HepG2 (cell line): Measurements from ENCODE around the gene RRAD. TPM values are rescaled to one million over a fixed set of nuclear protein-coding genes. Genes with fewer than 3 reads are reported as not detected.

Experiments used
- CBX5 ChIP-seq: sonication (generic); formaldehyde crosslinking; IDR thresholded peaks from 2 replicates; pipeline ENCODE4 v1.4.0; 2020; ENCODE audit warnings: missing genetic modification reagents, borderline replicate concordance
- FOXC1 ChIP-seq: sonication (generic); formaldehyde crosslinking; IDR thresholded peaks from 2 replicates; pipeline ENCODE4 v1.8.0; 2022; ENCODE audit warnings: mild to moderate bottlenecking, missing genetic modification reagents, borderline replicate concordance
- LCORL ChIP-seq, 2 experiments: fragments of 450-650 bp in 1 of 2; sonication (generic) in 1 of 2; formaldehyde crosslinking in 1 of 2; IDR thresholded peaks; 2 replicates each; pipeline versions ENCODE4 v1.5.0 to v1.6.1; 2017 to 2020; ENCODE audit warnings: antibody characterized with exemption in 1 of 2, missing genetic modification reagents in 1 of 2
- MIXL1 ChIP-seq: IDR thresholded peaks from 2 replicates; pipeline ENCODE4 v1.6.1; 2016
- MYC ChIP-seq: sonication (generic); formaldehyde crosslinking; IDR thresholded peaks from 2 replicates; pipeline ENCODE4 v1.9.0; 2021; ENCODE audit warnings: missing genetic modification reagents, borderline replicate concordance
- NRL ChIP-seq: sonication (generic); formaldehyde crosslinking; IDR thresholded peaks from 2 replicates; pipeline ENCODE4 v1.5.0; 2020; ENCODE audit warnings: missing genetic modification reagents, mild to moderate bottlenecking, moderate library complexity, borderline replicate concordance
- RXRB ChIP-seq: IDR thresholded peaks from 2 replicates; pipeline ENCODE4 v1.6.1; 2016; ENCODE audit warnings: borderline replicate concordance, missing genetic modification reagents, missing compliant biosample characterization
- THAP11 ChIP-seq: IDR thresholded peaks from 2 replicates; pipeline ENCODE4 v1.6.1; 2016; ENCODE audit warnings: missing biosample characterization, missing genetic modification reagents
- YEATS4 ChIP-seq: sonication (generic); formaldehyde crosslinking; IDR thresholded peaks from 2 replicates; pipeline ENCODE4 v1.4.0; 2020; ENCODE audit warnings: missing genetic modification reagents, borderline replicate concordance
- ZNF274 ChIP-seq: sonication (generic); formaldehyde crosslinking; IDR thresholded peaks from 2 replicates; pipeline ENCODE4 v1.5.1; 2020; ENCODE audit warnings: mild to moderate bottlenecking, missing genetic modification reagents
- ZNF33B ChIP-seq: sonication (generic); formaldehyde crosslinking; IDR thresholded peaks from 2 replicates; pipeline ENCODE4 v1.5.1; 2020; ENCODE audit warnings: mild to moderate bottlenecking, missing genetic modification reagents
- ZNF547 ChIP-seq: sonication (generic); formaldehyde crosslinking; IDR thresholded peaks from 2 replicates; pipeline ENCODE4 v1.5.1; 2020; ENCODE audit warnings: mild to moderate bottlenecking, missing genetic modification reagents
- ZNF709 ChIP-seq: sonication (generic); formaldehyde crosslinking; IDR thresholded peaks from 2 replicates; pipeline ENCODE4 v1.5.0; 2020; ENCODE audit warnings: mild to moderate bottlenecking, missing genetic modification reagents
- ZNF766 ChIP-seq: sonication (generic); formaldehyde crosslinking; IDR thresholded peaks from 2 replicates; pipeline ENCODE4 v1.5.0; 2020; ENCODE audit warnings: missing genetic modification reagents, borderline replicate concordance
- polyA plus RNA-seq, 8 experiments: library from polyadenylated mRNA; depleted of rRNA in 3 of 8; stranded (reverse) in 7 of 8; unstranded in 1 of 8; fragments of >200 nt; fragmentation: Illumina TruSeq in 4 of 8; extraction: Trizol in 4 of 8; gene quantifications; 2 replicates each; pipeline versions ENCODE4 v1.2.1 to v1.2.3, GENCODE V29; 2011 to 2016; ENCODE audit warnings: low read depth in 4 of 8, missing spikeins in 1 of 8, mixed read lengths in 1 of 8; ENCODE audit not compliant: insufficient read depth in 1 of 8
- total RNA-seq, 5 experiments: library from RNA; depleted of rRNA; stranded (reverse); fragments of >200 nt; fragmentation: Illumina TruSeq; extraction: Trizol; gene quantifications; 2 replicates each; pipeline ENCODE4 v1.2.3, GENCODE V29; 2016; ENCODE audit warnings: low read depth in 1 of 5
- TF ChIP-seq, protein P1 (sequence below): sonication (generic); formaldehyde crosslinking; IDR thresholded peaks from 2 replicates; pipeline ENCODE4 v1.4.0; 2020; ENCODE audit warnings: mild to moderate bottlenecking, missing genetic modification reagents
- TF ChIP-seq, protein P2 (sequence below): sonication (generic); formaldehyde crosslinking; IDR thresholded peaks from 2 replicates; pipeline ENCODE4 v1.4.0; 2020; ENCODE audit warnings: mild to moderate bottlenecking, missing genetic modification reagents
- TF ChIP-seq, protein P3 (sequence below): sonication (generic); formaldehyde crosslinking; IDR thresholded peaks from 2 replicates; pipeline ENCODE4 v1.9.0; 2022; ENCODE audit warnings: low read depth, missing genetic modification reagents
- TF ChIP-seq, protein P4 (sequence below): sonication (generic); formaldehyde crosslinking; IDR thresholded peaks from 2 replicates; pipeline ENCODE4 v1.4.0; 2020; ENCODE audit warnings: missing genetic modification reagents, low read depth, mild to moderate bottlenecking, borderline replicate concordance

RRAD gene
- total and polyA plus RNA-seq, 2 of the 13 experiments (the other 11 are each of a cell fraction or from before 2014, with no cell fraction given): 0.80 to 1.1 TPM

DNA sequence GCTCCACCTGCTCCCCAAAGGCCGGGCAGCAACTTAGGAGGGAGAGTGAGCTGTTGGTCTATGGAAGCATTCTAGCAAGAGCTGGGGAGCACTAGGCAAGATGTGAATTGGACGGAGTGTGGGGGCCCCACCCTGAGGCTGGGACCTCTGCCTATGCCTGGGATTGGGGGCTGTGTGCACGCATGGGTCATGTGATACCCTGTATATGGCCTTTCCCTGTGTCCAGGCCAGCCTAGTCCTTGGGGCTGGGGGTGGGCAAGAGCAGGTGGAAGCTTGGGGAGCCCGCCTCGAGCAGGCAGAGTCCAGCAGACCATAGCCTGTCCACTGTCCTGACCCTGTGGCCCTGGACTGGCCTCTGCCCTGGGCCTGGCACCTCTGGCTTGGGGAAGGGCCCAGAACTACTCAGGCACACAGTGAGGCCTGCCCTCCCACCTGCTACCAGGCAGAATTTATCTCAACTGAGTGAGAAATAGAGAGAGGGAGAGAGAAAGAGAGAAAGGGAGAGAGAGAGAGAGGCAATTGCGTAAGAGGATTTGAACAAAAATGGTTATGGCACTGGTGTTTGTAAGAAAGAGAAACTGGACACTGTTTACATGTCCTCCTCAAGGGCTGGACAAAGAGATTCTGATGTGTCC is 25.9 kb downstream of the RRAD start (continued):
- TF ChIP-seq, protein P1, sequence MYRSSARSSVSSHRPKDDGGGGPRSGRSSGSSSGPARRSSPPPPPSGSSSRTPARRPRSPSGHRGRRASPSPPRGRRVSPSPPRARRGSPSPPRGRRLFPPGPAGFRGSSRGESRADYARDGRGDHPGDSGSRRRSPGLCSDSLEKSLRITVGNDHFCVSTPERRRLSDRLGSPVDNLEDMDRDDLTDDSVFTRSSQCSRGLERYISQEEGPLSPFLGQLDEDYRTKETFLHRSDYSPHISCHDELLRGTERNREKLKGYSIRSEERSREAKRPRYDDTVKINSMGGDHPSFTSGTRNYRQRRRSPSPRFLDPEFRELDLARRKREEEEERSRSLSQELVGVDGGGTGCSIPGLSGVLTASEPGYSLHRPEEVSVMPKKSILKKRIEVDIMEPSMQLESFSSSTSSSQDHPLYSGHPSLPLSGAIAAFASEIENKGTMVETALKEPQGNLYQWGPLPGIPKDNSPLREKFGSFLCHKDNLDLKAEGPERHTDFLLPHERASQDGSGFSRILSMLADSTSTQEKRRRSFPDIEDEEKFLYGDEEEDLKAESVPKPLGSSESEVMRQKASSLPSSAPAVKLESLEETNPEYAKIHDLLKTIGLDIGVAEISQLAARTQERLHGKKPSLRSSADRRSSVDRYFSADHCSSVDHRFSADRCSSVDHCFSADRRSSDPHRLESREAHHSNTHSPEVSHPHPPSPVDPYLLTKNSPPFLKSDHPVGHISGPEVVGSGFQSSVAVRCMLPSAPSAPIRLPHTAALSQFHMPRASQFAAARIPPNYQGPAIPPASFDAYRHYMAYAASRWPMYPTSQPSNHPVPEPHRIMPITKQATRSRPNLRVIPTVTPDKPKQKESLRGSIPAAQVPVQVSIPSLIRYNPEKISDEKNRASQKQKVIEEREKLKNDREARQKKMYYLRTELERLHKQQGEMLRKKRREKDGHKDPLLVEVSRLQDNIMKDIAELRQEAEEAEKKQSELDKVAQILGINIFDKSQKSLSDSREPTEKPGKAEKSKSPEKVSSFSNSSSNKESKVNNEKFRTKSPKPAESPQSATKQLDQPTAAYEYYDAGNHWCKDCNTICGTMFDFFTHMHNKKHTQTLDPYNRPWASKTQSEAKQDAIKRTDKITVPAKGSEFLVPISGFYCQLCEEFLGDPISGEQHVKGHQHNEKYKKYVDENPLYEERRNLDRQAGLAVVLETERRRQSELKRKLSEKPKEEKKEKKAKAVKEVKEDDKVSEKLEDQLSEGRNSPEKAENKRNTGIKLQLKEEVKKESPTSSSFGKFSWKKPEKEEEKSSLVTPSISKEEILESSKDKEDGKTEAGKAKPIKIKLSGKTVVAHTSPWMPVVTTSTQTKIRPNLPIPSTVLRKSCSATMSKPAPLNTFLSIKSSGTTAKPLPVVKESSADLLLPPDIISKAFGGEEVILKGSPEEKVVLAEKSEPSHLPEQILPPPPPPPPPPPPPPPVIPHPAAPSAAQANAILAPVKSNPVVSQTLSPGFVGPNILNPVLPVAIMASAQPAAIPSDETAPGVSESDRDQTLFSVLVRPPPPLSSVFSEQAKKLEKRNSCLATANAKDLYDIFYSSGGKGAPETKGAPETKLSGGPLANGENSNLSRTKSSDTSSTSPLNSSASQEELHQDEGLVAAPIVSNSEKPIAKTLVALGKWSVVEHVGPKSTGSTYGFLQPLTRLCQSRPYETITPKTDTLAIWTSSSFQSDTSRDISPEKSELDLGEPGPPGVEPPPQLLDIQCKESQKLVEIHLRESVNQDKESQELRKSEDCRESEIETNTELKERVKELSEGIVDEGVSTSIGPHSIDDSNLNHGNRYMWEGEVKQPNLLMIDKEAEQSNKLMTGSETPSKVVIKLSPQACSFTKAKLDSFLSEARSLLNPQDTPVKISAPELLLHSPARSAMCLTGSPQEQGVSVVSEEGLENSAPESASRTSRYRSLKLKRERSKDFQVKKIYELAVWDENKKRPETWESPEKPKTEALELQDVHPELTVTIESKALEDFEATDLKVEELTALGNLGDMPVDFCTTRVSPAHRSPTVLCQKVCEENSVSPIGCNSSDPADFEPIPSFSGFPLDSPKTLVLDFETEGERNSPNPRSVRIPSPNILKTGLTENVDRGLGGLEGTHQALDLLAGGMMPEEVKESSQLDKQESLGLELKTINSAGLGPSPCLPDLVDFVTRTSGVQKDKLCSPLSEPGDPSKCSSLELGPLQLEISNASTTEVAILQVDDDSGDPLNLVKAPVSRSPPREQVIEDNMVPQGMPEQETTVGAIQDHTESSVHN (CRISPR knock-in tag): no peak; the same call in 1 of the 2 replicates
- TF ChIP-seq ZNF766 (CRISPR knock-in tag) (no peak), NRL (CRISPR knock-in tag) (peak; percentile 74; the same call in 1 of the 2 replicates), FOXC1 (no peak), MYC (CRISPR knock-in tag) (0 out of 2 replicates have a peak, but pooled peaks have one; percentile 30), RXRB (peak; percentile 15; the same call in 1 of the 2 replicates), YEATS4 (CRISPR knock-in tag) (peak; percentile 23; the same call in 1 of the 2 replicates), ZNF709 (no peak), ZNF274 (CRISPR knock-in tag) (peak; percentile 77; the same call in 1 of the 2 replicates), MIXL1 (CRISPR knock-in tag) (no peak), LCORL (IDR thresholded peaks at IDR 0.05) (no peak), LCORL (CRISPR knock-in tag; IDR thresholded peaks at IDR 0.05) (0 out of 2 replicates have a peak, but pooled peaks have one; percentile 6), ZNF33B (CRISPR knock-in tag) (0 out of 2 replicates have a peak, but pooled peaks have one; percentile 25), ZNF547 (CRISPR knock-in tag) (0 out of 2 replicates have a peak, but pooled peaks have one; percentile 51), THAP11 (CRISPR knock-in tag) (peak; percentile 14; the same call in 1 of the 2 replicates), CBX5 (CRISPR knock-in tag) (0 out of 2 replicates have a peak, but pooled peaks have one; percentile 23)
- TF ChIP-seq, protein P2, sequence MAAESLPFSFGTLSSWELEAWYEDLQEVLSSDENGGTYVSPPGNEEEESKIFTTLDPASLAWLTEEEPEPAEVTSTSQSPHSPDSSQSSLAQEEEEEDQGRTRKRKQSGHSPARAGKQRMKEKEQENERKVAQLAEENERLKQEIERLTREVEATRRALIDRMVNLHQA (CRISPR knock-in tag): no peak
- TF ChIP-seq, protein P3, sequence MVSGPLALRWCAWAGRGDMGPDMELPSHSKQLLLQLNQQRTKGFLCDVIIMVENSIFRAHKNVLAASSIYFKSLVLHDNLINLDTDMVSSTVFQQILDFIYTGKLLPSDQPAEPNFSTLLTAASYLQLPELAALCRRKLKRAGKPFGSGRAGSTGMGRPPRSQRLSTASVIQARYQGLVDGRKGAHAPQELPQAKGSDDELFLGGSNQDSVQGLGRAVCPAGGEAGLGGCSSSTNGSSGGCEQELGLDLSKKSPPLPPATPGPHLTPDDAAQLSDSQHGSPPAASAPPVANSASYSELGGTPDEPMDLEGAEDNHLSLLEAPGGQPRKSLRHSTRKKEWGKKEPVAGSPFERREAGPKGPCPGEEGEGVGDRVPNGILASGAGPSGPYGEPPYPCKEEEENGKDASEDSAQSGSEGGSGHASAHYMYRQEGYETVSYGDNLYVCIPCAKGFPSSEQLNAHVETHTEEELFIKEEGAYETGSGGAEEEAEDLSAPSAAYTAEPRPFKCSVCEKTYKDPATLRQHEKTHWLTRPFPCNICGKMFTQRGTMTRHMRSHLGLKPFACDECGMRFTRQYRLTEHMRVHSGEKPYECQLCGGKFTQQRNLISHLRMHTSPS: peak; percentile 73
- TF ChIP-seq, protein P4, sequence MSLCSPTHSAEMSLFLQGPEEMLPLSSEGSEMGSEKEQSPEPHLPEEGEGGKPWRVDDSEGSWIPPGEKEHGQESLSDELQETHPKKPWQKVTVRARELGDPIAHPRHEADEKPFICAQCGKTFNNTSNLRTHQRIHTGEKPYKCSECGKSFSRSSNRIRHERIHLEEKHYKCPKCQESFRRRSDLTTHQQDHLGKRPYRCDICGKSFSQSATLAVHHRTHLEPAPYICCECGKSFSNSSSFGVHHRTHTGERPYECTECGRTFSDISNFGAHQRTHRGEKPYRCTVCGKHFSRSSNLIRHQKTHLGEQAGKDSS: 0 out of 2 replicates have a peak, but pooled peaks have one; percentile 41
